SK-N-SH treated with all-trans-retinoic acid at 6 μM for 48 hours (cell line): Measurements from ENCODE around the gene COMMD9.
A peak's percentile ranks its signal among the peaks of the same experiment; 100 is the strongest.

Source experiments
- ATAC-seq: fragments of 200-7000 bp; cut with Tn5 transposase; 3 replicates; pipeline ENCODE4 v1.9.1; 2020; ENCODE audit warnings: mild to moderate bottlenecking, moderate library complexity
- ARNTL ChIP-seq: fragments of 450-650 bp; formaldehyde crosslinking; IDR thresholded peaks from 2 replicates; pipeline ENCODE4 v1.5.0; 2020; ENCODE audit warnings: low read depth, mild to moderate bottlenecking, moderate library complexity, borderline replicate concordance
- BACH2 ChIP-seq: fragments of 250-450 bp; sonication (Bioruptor Pico); IDR thresholded peaks from 2 replicates; pipeline ENCODE4 v1.9.0; 2021; ENCODE audit warnings: mild to moderate bottlenecking, borderline replicate concordance
- CREB5 ChIP-seq: fragments of 250-450 bp; sonication (Bioruptor Pico); IDR thresholded peaks from 2 replicates; pipeline ENCODE4 v1.5.1; 2020; ENCODE audit warnings: low read depth, mild to moderate bottlenecking, moderate library complexity
- CSDC2 ChIP-seq: fragments of 250-450 bp; sonication (Bioruptor Pico); IDR thresholded peaks from 2 replicates; pipeline ENCODE4 v1.5.0; 2020; ENCODE audit warnings: mild to moderate bottlenecking, moderate library complexity
- CSRNP3 ChIP-seq: fragments of 250-450 bp; sonication (Bioruptor Pico); IDR thresholded peaks from 2 replicates; pipeline ENCODE4 v1.5.1; 2021; ENCODE audit warnings: mild to moderate bottlenecking, moderate library complexity
- ESRRG ChIP-seq: fragments of 250-450 bp; sonication (Bioruptor Pico); IDR thresholded peaks from 2 replicates; pipeline ENCODE4 v1.6.1; 2021; ENCODE audit warnings: mild to moderate bottlenecking
- GLIS3 ChIP-seq: fragments of 250-450 bp; sonication (Bioruptor Pico); IDR thresholded peaks from 2 replicates; pipeline ENCODE4 v1.5.0; 2020; ENCODE audit warnings: mild to moderate bottlenecking, moderate library complexity
- ISL1 ChIP-seq: fragments of 250-450 bp; sonication (Bioruptor Pico); IDR thresholded peaks from 2 replicates; pipeline ENCODE4 v2.1.2; 2022; ENCODE audit warnings: mild to moderate bottlenecking, moderate library complexity
- OSR1 ChIP-seq: fragments of 250-450 bp; sonication (Bioruptor Pico); IDR thresholded peaks from 2 replicates; pipeline ENCODE4 v1.8.0; 2022; ENCODE audit warnings: moderate library complexity, mild to moderate bottlenecking, inconsistent platforms
- PPARA ChIP-seq: fragments of 250-450 bp; sonication (Bioruptor Pico); IDR thresholded peaks from 2 replicates; pipeline ENCODE4 v1.5.0; 2020; ENCODE audit warnings: mild to moderate bottlenecking, borderline replicate concordance
- RARB ChIP-seq: fragments of 250-450 bp; sonication (Bioruptor Pico); IDR thresholded peaks from 2 replicates; pipeline ENCODE4 v1.8.0; 2021; ENCODE audit warnings: mild to moderate bottlenecking, moderate library complexity
- SNAI2 ChIP-seq: fragments of 250-450 bp; sonication (Bioruptor Pico); IDR thresholded peaks from 2 replicates; pipeline ENCODE4 v1.5.0; 2020; ENCODE audit warnings: mild to moderate bottlenecking, moderate library complexity
- TCF4 ChIP-seq: fragments of 250-450 bp; sonication (Bioruptor Pico); IDR thresholded peaks from 2 replicates; pipeline ENCODE4 v1.8.0; 2021; ENCODE audit warnings: mild to moderate bottlenecking, moderate library complexity, borderline replicate concordance
- TOX ChIP-seq: fragments of 250-450 bp; sonication (Bioruptor Pico); IDR thresholded peaks from 2 replicates; pipeline ENCODE4 v1.8.0; 2021; ENCODE audit warnings: mild to moderate bottlenecking, moderate library complexity, borderline replicate concordance
- TSHZ2 ChIP-seq: fragments of 250-450 bp; sonication (Bioruptor Pico); IDR thresholded peaks from 2 replicates; pipeline ENCODE4 v1.5.0; 2020; ENCODE audit warnings: mild to moderate bottlenecking, moderate library complexity
- ZC3H10 ChIP-seq: fragments of 250-450 bp; sonication (Bioruptor Pico); IDR thresholded peaks from 2 replicates; pipeline ENCODE4 v1.5.1; 2021; ENCODE audit warnings: mild to moderate bottlenecking, moderate library complexity
- ZFP3 ChIP-seq: fragments of 250-450 bp; sonication (Bioruptor Pico); IDR thresholded peaks from 2 replicates; pipeline ENCODE4 v1.5.0; 2020; ENCODE audit warnings: mild to moderate bottlenecking, moderate library complexity
- ZFP30 ChIP-seq: fragments of 450-650 bp; formaldehyde crosslinking; IDR thresholded peaks from 2 replicates; pipeline ENCODE4 v1.5.0; 2022; ENCODE audit warnings: mild to moderate bottlenecking, moderate library complexity
- ZNF565 ChIP-seq: fragments of 450-650 bp; formaldehyde crosslinking; conservative IDR thresholded peaks from 2 replicates; pipeline ENCODE4 v1.5.0; 2020; ENCODE audit warnings: low read depth, mild to moderate bottlenecking, moderate library complexity
- ZNF70 ChIP-seq: fragments of 450-650 bp; formaldehyde crosslinking; IDR thresholded peaks from 2 replicates; pipeline ENCODE4 v1.5.0; 2020; ENCODE audit warnings: mild to moderate bottlenecking, moderate library complexity
- ZNF8 ChIP-seq: fragments of 450-650 bp; formaldehyde crosslinking; IDR thresholded peaks from 2 replicates; pipeline ENCODE4 v1.5.0; 2020; ENCODE audit warnings: mild to moderate bottlenecking, moderate library complexity
- TF ChIP-seq, protein P1 (sequence below): fragments of 250-450 bp; sonication (Bioruptor Pico); IDR thresholded peaks from 2 replicates; pipeline ENCODE4 v1.8.0; 2020; ENCODE audit warnings: mild to moderate bottlenecking, moderate library complexity, borderline replicate concordance
- TF ChIP-seq, protein P2 (sequence below): fragments of 250-450 bp; sonication (Bioruptor Pico); IDR thresholded peaks from 2 replicates; pipeline ENCODE4 v1.8.0; 2021; ENCODE audit warnings: low read depth, mild to moderate bottlenecking, moderate library complexity, borderline replicate concordance

The COMMD9 gene

GRCh38 chr11:36230779-36231699 is 58.2 kb downstream of the COMMD9 start:
- ATAC-seq = peak; percentile 84
- TF ChIP-seq CSRNP3 (no peak), ZC3H10 (peak; percentile 90), SNAI2 (CRISPR knock-in tag) (0 out of 2 replicates have a peak, but pooled peaks have one; percentile 74), BACH2 (no peak), ZNF8 (no peak), TCF4 (CRISPR knock-in tag) (peak; percentile 96), ZFP30 (CRISPR knock-in tag) (no peak), ZFP3 (CRISPR knock-in tag) (no peak), ESRRG (CRISPR knock-in tag) (no peak), ARNTL (CRISPR knock-in tag) (no peak), CSDC2 (CRISPR knock-in tag) (no peak), ISL1 (CRISPR knock-in tag) (peak; percentile 93), PPARA (no peak), GLIS3 (no peak), TOX (CRISPR knock-in tag) (peak; percentile 72; the same call in 1 of the 2 replicates), OSR1 (no peak), RARB (CRISPR knock-in tag) (no peak), ZNF565 (CRISPR knock-in tag) (no peak), CREB5 (CRISPR knock-in tag) (0 out of 2 replicates have a peak, but pooled peaks have one; percentile 47), TSHZ2 (CRISPR knock-in tag) (0 out of 2 replicates have a peak, but pooled peaks have one; percentile 40), ZNF70 (no peak)
- TF ChIP-seq, protein P1, sequence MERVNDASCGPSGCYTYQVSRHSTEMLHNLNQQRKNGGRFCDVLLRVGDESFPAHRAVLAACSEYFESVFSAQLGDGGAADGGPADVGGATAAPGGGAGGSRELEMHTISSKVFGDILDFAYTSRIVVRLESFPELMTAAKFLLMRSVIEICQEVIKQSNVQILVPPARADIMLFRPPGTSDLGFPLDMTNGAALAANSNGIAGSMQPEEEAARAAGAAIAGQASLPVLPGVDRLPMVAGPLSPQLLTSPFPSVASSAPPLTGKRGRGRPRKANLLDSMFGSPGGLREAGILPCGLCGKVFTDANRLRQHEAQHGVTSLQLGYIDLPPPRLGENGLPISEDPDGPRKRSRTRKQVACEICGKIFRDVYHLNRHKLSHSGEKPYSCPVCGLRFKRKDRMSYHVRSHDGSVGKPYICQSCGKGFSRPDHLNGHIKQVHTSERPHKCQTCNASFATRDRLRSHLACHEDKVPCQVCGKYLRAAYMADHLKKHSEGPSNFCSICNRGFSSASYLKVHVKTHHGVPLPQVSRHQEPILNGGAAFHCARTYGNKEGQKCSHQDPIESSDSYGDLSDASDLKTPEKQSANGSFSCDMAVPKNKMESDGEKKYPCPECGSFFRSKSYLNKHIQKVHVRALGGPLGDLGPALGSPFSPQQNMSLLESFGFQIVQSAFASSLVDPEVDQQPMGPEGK (CRISPR knock-in tag) = peak; percentile 68; the same call in 1 of the 2 replicates
- TF ChIP-seq, protein P2, sequence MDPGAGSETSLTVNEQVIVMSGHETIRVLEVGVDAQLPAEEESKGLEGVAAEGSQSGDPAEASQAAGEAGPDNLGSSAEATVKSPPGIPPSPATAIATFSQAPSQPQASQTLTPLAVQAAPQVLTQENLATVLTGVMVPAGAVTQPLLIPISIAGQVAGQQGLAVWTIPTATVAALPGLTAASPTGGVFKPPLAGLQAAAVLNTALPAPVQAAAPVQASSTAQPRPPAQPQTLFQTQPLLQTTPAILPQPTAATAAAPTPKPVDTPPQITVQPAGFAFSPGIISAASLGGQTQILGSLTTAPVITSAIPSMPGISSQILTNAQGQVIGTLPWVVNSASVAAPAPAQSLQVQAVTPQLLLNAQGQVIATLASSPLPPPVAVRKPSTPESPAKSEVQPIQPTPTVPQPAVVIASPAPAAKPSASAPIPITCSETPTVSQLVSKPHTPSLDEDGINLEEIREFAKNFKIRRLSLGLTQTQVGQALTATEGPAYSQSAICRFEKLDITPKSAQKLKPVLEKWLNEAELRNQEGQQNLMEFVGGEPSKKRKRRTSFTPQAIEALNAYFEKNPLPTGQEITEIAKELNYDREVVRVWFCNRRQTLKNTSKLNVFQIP = peak; percentile 83; the same call in 1 of the 2 replicates

DNA sequence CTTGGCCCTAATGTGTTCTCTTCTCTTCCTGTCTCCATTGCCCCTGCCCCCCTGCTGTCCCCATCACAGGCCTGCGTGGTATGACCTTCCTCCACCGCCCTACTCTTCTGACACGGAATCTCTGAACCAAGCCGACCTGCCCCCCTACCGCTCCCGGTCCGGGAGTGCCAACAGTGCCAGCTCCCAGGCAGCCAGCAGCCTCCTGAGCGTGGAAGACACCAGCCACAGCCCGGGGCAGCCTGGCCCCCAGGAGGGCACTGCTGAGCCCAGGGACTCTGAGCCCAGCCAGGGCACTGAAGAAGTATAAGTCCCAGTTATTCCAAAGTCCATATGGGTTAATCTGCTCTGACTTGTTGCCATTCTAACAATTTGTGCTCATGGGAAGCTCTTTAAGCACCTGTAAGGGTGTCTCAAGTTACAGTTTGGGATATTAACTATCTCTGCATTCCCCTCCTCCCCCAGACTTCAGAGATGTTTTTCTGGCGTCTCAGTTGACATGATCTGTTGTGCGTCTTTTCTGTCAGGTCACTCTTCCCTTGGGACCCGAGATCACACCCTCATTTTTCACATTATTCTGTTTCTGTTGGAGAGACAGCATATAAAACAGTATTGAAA is 60.0 kb downstream of the COMMD9 start:
- no peak for ATAC-seq
- TF ChIP-seq CSDC2 (CRISPR knock-in tag) = no peak
- no peak for TF ChIP-seq CSRNP3
- TF ChIP-seq ESRRG (CRISPR knock-in tag) = no peak
- TF ChIP-seq, protein P1 (CRISPR knock-in tag) = no peak
- TF ChIP-seq ZFP3 (CRISPR knock-in tag) = no peak
- no peak for TF ChIP-seq TOX (CRISPR knock-in tag)
